Mucosa of descending colon (tissue), 3 donors: ENCODE results near the gene HTRA3. TPM values are rescaled to one million over a fixed set of nuclear protein-coding genes. Genes with fewer than 3 reads are reported as not detected.

Experiments used
- ATAC-seq: fragments of 200-7000 bp; cut with Tn5 transposase; one replicate; pipeline ENCODE4 v1.9.1; 2020; ENCODE audit warnings: mild to moderate bottlenecking, moderate library complexity
- DNase-seq, 3 donors: peaks; one replicate each; pipeline ENCODE4 v3.0.0-alpha.2; 2020
- H3K36me3 ChIP-seq: fragments of 200-600 bp; one replicate; pipeline ENCODE4 v1.8.0; 2021; ENCODE audit warnings: low read depth, mild to moderate bottlenecking
- H3K4me1 ChIP-seq: fragments of 200-600 bp; one replicate; pipeline ENCODE4 v1.8.0; 2021; ENCODE audit warnings: low read depth, mild to moderate bottlenecking
- H3K4me3 ChIP-seq: fragments of 200-600 bp; one replicate; pipeline ENCODE4 v1.8.0; 2021; ENCODE audit warnings: mild to moderate bottlenecking
- H3K9me3 ChIP-seq: fragments of 200-600 bp; one replicate; pipeline ENCODE4 v1.8.0; 2021; ENCODE audit warnings: mild to moderate bottlenecking
- intact Hi-C, 2 donors: fragments of 100-400 bp; cut with DNase I in 1 of 2; cut with micrococcal nuclease in 1 of 2; formaldehyde crosslinking; loops; one replicate each; pipeline versions ENCODE4 v1.11.0 to v1.11.1; 2022; cut with DNase I, micrococcal nuclease
- total RNA-seq, 3 donors: library from RNA; stranded (reverse); fragmentation: NEBNext Ultra II Directional in 2 of 3; extraction: Animal tissue kit (Norgen Biotek cat#: 25700) in 2 of 3; gene quantifications; one replicate each; pipeline versions ENCODE4 v1.2.1 to v1.2.4, GENCODE V29; 2021 to 2023
- TF ChIP-seq, protein P1 (sequence below): fragments of 200-600 bp; IDR thresholded peaks from one replicate; pipeline ENCODE4 v1.8.0; 2022; ENCODE audit warnings: antibody characterized with exemption, mild to moderate bottlenecking
- donor health status: DM: no; HTN: no; CAD: no; lungs with moderate emphysema.
- donor health status: DM: no; HTN: no; CAD: no.
- donor health status: DM: no; HTN: yes; CAD: no.

Gene HTRA3
- total RNA-seq, 3 donors from 2014 or later = 2.5 to 18.5 (median 4.2) TPM

GRCh38 chr4:8282742-8283141 lies 13.2 kb downstream of the HTRA3 start:
- TF ChIP-seq, protein P1, sequence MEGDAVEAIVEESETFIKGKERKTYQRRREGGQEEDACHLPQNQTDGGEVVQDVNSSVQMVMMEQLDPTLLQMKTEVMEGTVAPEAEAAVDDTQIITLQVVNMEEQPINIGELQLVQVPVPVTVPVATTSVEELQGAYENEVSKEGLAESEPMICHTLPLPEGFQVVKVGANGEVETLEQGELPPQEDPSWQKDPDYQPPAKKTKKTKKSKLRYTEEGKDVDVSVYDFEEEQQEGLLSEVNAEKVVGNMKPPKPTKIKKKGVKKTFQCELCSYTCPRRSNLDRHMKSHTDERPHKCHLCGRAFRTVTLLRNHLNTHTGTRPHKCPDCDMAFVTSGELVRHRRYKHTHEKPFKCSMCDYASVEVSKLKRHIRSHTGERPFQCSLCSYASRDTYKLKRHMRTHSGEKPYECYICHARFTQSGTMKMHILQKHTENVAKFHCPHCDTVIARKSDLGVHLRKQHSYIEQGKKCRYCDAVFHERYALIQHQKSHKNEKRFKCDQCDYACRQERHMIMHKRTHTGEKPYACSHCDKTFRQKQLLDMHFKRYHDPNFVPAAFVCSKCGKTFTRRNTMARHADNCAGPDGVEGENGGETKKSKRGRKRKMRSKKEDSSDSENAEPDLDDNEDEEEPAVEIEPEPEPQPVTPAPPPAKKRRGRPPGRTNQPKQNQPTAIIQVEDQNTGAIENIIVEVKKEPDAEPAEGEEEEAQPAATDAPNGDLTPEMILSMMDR = no peak
- Histone ChIP-seq H3K9me3 (no peaks in the 10 kb centered on the region), H3K4me3 (no peak overlapping the region), H3K36me3 (no peaks in the 10 kb centered on the region), H3K4me1 (no peaks in the 10 kb centered on the region)
- DNase-seq (peak in 1 of 3 donors; percentile 49), ATAC-seq (no peak)
- intact Hi-C loops = no loop called here

GRCh38 chr4:8283161-8283560 lies 13.6 kb downstream of the HTRA3 start:
- Histone ChIP-seq H3K36me3 (no peaks in the 10 kb centered on the region), H3K9me3 (no peaks in the 10 kb centered on the region), H3K4me3 (no peak overlapping the region), H3K4me1 (no peaks in the 10 kb centered on the region)
- ATAC-seq (no peak), DNase-seq (peak in 1 of 3 donors; percentile 25)
- TF ChIP-seq, protein P1 = no peak
- intact Hi-C loops = no loop called here

DNA sequence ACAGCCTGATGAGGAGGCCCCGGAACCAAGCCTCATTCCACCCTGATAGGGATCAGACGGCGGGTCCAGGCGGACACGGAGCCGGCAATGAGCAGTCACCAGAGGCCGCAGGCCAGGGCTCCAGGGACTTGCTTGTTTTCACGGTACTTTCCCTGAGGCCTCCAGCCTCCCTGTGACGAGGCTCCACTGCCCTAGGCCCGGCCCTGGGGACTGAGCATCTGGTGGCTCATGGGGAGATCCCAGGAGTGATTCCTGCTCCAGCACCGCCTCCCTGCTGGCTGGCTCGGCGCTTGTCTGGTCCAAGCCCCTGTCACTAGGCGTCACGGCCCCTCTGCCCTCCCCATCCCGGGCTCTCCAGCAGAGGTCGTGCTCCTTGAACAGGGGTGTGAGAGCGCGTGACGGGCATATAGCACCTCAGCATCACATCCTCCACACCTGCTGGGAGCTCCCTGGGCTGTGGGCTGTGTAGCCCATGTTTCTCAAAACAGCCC lies 14.1 kb downstream of the HTRA3 start:
- intact Hi-C loops = no loop called here
- H3K36me3 ChIP-seq = no peaks in the 10 kb centered on the region
- H3K4me1 ChIP-seq = no peaks in the 10 kb centered on the region
- DNase-seq (peak in 1 of 3 donors; percentile 38), ATAC-seq (no peak)
- no peaks in the 10 kb centered on the region for H3K9me3 ChIP-seq
- TF ChIP-seq, protein P1 = no peak
- H3K4me3 ChIP-seq = no peak overlapping the region

DNA sequence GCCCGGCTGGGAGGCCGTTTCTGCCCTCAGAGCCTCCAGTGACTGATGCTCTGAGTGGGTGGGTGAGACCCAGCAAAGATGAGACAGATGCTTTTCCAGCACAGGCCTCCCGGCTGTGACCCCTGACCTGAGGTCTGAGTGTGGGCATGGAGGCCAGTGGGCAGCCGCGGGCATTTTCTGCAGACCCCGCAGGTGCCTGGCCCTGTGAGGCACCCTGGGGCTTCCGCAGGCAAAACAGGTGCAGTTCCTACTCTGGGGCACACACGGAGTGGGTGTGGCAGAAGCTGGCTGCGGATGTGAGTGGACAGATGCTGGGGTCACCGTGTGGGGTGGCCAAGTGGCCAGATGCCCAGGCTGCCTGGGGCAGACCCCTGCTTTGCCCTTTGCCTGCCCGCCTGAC lies 14.8 kb downstream of the HTRA3 start:
- no peaks in the 10 kb centered on the region for H3K36me3 ChIP-seq
- no peak overlapping the region for H3K4me3 ChIP-seq
- no peaks in the 10 kb centered on the region for H3K9me3 ChIP-seq
- peak in 1 of 3 donors; percentile 38 for DNase-seq
- TF ChIP-seq, protein P1 = no peak
- intact Hi-C loops = no loop called here
- no peaks in the 10 kb centered on the region for H3K4me1 ChIP-seq
- no peak for ATAC-seq

- ATAC-seq = no peak
- H3K9me3 ChIP-seq = no peaks in the 10 kb centered on the region
- no peaks in the 10 kb centered on the region for H3K36me3 ChIP-seq
- H3K4me3 ChIP-seq = no peak overlapping the region
- no peaks in the 10 kb centered on the region for H3K4me1 ChIP-seq
- TF ChIP-seq, protein P1 = no peak
- DNase-seq = peak in 2 of 3 donors; percentile 1 to 25
- intact Hi-C loops = no loop called here
Observed at GRCh38 chr4:8285143-8285975, 15.8 kb downstream of the HTRA3 start.
